GM21528 (cell line): ENCODE data around the gene SF3A2.
"Not testable (repeated sequence)": the region's sequence is repeated elsewhere in the genome, so short reads cannot be mapped to it uniquely, and the experiment has no call there.

Source experiments
- ATAC-seq: cut with Tn5 transposase; IDR thresholded peaks from one replicate; pipeline ENCODE4 v1.9.1; 2021; ENCODE audit warnings: mild to moderate bottlenecking, moderate library complexity; ENCODE audit not compliant: unreplicated experiment, low FRiP score

The SF3A2 gene

GRCh38 chr19:2270423-2271233, 34.0 kb downstream of the SF3A2 start:
- ATAC-seq = no peak

GRCh38 chr19:2271234-2272103, 34.8 kb downstream of the SF3A2 start:
- ATAC-seq = no peak

GRCh38 chr19:2273356-2274184, 36.9 kb downstream of the SF3A2 start:
- ATAC-seq = no peak

DNA sequence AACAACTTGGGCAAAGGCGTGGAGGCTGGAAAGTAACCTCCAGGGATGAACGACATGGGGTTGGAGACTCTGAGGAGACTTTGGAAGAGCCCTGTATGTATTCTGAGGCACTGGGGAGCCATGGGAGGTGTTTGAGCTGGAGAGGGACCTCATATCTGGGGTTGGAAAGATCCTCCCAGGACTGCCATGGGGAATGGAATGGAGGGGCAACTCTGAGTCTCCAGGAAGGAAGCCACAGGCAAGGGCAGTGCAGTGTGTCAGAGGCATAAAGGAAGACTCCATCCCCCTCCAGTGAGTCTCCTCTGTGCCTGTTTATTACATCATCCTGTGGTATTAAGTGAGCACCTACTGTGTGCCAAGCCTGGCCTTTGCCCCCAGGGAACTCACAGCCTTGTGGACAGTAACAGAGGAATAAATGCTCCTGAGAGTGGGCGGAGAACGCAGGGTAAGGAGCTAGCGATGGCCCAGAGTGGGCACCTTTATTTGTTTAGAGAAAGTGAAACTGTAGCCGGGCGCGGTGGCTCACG, 37.6 kb downstream of the SF3A2 start:
- no peak for ATAC-seq

DNA sequence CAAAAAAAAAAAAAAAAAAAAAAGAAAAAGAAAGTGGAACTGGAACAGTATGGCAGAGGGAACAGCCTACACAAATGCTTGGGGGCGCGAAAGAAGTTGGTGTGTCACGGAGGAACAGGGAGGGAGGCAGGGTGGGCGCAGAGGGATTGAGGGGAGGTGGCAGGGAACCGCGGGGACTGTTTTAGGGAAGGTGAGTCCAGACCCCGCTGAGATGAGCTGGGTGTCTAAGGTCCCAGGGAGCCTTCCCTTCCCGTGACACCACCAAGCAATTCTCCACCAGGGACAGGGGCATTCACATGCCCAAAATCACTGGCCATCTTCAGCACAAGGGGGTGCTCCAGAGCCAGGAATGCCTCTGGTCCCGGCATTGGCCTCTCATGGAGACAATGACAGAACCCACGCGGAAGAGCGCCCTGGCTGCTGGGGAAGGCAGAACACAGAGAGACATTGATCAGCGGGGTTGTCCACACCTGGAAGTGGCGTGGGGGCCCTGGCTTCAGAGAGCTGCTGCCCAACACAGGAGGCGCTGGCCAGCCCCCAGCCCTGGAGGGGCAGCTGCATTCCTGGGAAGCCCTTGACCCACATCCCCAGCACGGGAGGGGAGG, 38.4 kb downstream of the SF3A2 start:
- ATAC-seq = no peak

DNA sequence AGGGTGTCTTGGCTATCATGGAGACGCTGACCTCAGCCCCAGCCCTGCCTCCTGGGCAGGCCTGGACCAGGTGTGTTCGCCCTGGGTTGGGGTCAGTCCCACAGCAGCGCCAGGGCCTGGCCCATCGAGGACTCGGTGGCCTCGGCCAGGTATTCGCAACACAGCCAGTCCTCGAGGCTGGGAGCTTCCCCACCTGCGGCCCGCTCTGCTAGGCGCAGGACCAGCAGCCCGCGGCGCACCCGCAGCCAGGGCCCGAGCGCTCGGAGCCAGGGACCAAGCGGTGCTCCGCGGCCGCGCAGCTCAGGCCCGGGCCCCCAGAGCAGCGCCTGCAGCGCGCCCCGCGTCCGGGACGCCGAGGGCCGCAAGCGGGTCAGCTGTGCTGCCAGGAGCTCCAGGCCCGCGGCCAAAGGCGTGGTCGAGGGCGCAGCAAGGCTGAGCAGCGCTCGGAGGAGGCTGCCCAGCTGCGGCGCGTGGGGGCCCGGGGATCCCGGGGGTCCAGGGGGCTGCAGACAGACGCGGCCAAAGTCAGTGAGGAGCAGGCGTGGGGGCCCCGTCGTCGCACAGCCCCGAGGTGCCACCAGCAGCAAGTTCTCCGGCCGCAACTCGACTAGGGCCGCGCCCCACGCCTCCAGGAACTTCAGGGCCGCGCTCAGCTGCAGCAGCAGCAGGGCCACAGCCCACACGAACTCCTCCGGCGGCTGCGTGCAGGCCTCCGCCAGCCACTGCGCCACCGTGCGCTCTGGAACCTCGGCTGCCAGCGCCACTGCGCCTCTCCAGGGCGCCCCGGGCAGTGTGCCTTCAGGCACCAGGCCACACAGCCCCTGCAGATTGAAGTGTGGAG, 39.2 kb downstream of the SF3A2 start:
- ATAC-seq = no peak

DNA sequence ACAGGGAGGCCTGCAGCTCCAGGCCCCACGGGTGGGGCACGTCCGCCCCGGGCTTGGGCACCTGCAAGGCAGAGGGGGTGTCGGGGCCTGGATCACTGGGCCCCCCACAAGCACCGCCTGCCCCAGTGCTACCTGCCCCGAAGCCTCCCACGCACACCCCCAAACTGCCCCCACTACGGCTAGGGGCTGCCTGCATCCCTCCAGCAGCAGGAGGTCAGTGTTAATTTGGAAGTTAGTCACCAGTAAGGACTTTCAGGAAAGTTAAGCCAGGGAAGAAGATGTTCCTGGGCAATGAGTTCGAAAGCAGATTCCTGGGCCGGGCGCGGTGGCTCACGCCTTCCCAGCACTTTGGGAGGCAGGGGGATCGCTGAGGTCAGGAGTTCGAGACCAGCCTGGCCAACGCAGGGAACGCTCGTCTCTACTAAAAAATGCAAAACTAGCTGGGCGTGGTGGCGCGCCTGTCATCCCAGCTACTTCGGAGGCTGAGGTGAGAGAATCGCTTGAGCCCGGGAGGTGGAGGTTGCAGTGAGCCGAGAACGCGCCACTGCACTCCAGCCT, 39.9 kb downstream of the SF3A2 start:
- ATAC-seq = no peak

DNA sequence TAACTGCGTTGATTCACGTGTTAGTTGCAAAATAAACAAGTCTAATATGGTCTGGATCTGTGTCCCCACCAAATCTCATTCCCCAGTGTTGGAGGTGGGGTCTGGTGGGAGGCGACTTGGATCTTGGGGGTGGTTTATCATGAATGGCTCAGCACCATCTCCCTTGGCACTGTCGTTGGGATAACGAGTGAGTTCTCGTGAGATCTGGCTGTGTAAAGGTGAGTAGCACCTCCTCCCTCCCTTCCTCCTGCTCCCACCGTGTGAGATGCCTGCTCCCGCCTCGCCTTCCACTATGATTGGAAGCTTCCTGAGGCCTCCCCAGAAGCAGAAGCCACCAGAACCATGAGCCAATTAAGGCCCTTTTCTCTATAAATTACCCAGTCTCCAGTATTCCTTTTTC, 40.5 kb downstream of the SF3A2 start:
- ATAC-seq = no peak

DNA sequence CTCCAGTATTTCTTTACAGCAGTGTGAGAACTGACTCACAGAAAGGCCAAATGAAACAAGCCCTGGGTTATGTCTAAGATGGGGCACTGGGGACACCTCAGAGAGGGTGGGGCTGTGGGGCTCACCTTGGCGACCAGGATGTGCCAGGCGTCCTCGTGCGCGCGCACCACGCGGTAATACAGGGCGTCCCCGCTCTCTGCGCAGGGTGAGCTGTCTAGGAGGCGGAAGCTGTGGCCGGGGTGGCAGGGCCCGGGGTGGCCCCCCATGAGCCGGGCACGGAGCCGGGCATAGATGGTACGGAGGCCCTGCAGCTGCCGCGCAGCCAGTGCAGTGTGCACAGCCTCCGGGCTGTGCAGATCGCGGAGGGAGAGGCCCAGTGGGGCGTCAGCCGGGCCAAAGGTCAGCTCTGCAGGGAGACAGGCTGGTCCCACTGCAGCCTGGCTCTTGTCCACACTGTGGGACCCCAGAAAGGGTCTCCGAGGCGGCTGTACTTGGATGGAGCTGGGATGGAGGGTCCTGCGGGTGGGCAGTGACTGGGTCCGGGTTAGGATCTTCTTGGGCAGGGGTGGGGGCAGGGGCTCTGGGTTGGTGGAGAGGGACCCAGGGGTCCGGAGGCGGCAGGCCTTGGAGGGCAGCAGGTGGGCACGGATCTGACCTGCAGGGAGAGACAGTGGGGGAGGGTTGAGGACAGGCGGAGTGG, 42.0 kb downstream of the SF3A2 start:
- ATAC-seq = no peak

GRCh38 chr19:2280633-2281264, 44.1 kb downstream of the SF3A2 start:
- ATAC-seq = no peak

DNA sequence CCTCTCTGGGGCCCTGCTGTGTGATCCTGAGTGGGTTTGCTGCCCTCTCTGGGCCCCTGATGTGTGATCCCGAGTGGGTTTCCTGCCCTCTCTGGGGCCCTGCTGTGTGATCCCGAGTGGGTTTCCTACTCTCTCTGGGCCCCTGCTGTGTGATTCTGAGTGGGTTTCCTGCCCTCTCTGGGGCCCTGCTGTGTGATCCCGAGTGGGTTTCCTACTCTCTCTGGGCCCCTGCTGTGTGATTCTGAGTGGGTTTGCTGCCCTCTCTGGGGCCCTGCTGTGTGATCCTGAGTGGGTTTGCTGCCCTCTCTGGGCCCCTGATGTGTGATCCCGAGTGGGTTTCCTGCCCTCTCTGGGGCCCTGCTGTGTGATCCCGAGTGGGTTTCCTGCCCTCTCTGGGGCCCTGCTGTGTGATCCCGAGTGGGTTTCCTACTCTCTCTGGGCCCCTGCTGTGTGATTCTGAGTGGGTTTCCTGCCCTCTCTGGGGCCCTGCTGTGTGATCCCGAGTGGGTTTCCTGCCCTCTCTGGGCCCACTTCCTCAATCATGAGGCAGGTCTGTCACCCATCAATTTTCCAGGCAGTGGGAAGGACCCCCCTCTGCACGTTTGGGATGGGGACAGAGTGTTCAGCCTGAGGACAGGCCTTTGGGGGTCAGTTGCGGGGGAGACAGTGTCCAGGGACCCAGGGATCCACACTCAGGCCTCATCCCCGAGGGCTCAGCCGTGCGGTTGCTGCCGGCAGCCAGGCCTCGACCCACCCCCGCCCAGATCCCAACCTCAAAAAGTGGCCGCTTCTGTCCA, 44.8 kb downstream of the SF3A2 start:
- ATAC-seq = not testable (repeated sequence)

DNA sequence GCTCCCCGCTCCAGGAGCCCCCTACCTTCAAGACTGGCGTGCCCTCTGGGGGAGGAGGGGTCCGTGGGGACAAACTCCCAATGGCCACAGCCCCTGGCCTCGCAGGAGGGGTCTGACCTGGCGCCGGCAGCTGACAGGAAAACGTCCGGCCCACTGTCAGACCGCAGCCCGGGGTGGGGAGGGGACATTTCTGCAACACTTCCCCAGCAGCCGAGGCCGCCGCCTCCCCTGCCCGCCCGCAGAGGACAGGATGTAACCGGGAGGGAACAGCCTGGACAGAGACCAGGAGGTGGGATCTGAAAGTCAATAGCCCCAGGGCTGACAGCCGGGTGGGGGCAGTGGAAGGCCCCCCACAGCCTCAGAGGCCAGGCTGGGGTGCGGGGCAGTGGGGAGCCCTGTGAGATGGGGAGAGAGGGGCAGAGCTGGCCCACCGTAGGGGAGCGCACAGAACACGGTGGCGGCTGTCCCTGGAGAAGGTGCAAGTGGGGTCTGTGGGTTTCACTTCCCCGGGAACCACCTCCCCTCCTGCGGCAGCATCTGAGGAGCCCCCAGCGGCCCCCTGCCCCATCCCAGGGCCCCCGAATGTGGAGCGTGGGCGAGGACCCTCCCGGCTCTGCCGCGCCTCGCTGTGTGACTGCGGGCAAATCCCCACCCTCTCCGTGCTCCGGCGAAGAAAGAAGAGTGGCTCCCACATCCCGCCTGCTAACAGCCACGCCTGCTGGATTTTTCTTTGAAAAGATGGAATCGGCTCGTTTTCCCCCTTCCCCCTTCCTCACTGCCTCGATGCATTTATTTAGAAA, 45.6 kb downstream of the SF3A2 start, which contains the start of gene PEAK3:
Gene PEAK3, minus strand, starts transcription at position 114 of the 800 bp plus-strand sequence. CDS start 1,244 bp downstream, outside the sequence.
- ATAC-seq = no peak

- ATAC-seq = no peak
Measured at GRCh38 chr19:2282862-2283237, 46.2 kb downstream of the SF3A2 start.

- no peak for ATAC-seq
Measured at GRCh38 chr19:2283835-2284507, 47.3 kb downstream of the SF3A2 start.

DNA sequence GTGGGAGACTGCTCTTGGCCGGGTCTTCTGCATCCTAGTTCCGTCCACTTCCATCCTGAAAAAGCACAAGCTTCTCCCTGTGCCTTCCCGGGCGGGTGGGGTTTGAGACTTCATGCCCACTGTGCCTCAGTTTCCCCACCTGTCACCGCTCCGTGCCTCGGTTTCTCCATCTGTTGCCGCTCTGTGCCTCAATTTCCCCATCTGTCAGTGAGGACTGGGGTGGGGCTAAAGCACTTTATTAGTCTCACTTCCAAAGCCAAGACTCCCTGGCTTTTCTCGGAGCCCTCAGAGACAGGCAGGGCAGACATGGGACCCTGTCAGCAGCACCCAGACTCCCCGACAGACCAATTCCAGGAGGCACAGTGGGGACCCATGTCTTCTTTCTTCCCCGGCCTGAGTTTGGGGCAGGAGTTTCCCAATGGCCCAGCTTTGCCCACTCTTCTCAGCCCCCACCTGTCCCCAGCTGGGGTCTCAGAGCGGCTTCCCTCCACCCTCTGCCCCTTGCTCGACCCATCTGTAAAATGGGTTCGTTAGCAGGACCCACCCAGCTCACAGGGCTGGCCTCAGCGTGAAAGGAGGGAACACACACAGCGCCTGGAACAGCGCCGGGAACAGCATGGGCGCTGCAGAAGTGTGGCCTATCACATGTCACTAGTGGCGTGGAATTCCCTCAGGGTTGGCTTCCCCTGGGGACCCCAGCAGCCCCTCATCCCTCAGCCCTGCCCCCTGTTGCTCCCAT, 49.9 kb downstream of the SF3A2 start:
- no peak for ATAC-seq
